Measurements from ENCODE around the gene PAMR1. TPM values are rescaled to one million over a fixed set of nuclear protein-coding genes. Genes with fewer than 3 reads are reported as not detected.
"Not testable (repeated sequence)": the region's sequence is repeated elsewhere in the genome, so short reads cannot be mapped to it uniquely, and the experiment has no call there.

PAMR1 gene
- total and polyA plus RNA-seq, 2 donors = 1.9 to 5.6 TPM

- Histone ChIP-seq H3K9me3 (ENCODE audit: control insufficient read depth in 2 of 2, insufficient read depth in 1 of 2, low read length in 1 of 2) (no peaks in the 10 kb centered on the region), H3K36me3 (ENCODE audit: control insufficient read depth in 2 of 2, insufficient read depth in 2 of 2, low read length in 1 of 2) (no peaks in the 10 kb centered on the region), H3K4me1 (ENCODE audit: control insufficient read depth in 2 of 2, insufficient read depth in 2 of 2, low read length in 2 of 2) (no peaks in the 10 kb centered on the region), H3K27ac (ENCODE audit: low read depth in 1 of 2, low read length in 1 of 2) (no peak overlapping the region), H3K4me3 (ENCODE audit: low read length in 2 of 2) (no peak overlapping the region), H3K27me3 (ENCODE audit: control insufficient read depth in 2 of 2, insufficient read depth in 1 of 2, low read length in 1 of 2) (no peaks in the 10 kb centered on the region)
- no peak for DNase-seq (ENCODE audit: low read depth in 6 of 9, low spot score in 9 of 9)
- WGBS = 60% methylated on average over 4 of the region's 4 CpGs
These were observed 23.6 kb upstream of the PAMR1 start for GRCh38 chr11:35548925-35549561.

DNA sequence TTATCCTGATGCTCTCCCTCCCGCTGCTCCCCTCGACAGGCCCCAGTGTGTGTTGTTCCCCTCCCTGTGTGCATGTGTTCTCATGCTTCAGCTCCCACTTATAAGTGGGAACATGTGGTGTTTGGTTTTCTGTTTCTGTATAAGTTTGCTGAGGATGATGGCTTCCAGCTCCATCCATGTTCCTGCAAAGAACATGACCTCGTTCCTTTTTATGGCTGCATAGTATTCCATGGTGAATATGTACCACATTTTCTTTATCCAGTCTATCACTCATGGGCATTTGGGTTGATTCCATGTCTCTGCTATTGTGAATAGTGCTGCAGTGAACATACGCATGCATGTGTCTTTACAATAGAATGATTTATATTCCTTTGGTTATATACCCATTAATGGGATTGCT is 22.6 kb upstream of the PAMR1 start:
- not testable (repeated sequence) for H3K36me3 ChIP-seq (ENCODE audit: control insufficient read depth in 2 of 2, insufficient read depth in 2 of 2, low read length in 1 of 2); H3K4me1 ChIP-seq (ENCODE audit: control insufficient read depth in 2 of 2, insufficient read depth in 2 of 2, low read length in 2 of 2); H3K4me3 ChIP-seq (ENCODE audit: low read length in 2 of 2); H3K27me3 ChIP-seq (ENCODE audit: control insufficient read depth in 2 of 2, insufficient read depth in 1 of 2, low read length in 1 of 2); DNase-seq (ENCODE audit: low read depth in 6 of 9, low spot score in 9 of 9); H3K9me3 ChIP-seq (ENCODE audit: control insufficient read depth in 2 of 2, insufficient read depth in 1 of 2, low read length in 1 of 2); H3K27ac ChIP-seq (ENCODE audit: low read depth in 1 of 2, low read length in 1 of 2)
- 93% methylated on average over 4 of the region's 4 CpGs for WGBS

GRCh38 chr11:35546317-35546716 is 20.9 kb upstream of the PAMR1 start:
- no peak for DNase-seq (ENCODE audit: low read depth in 6 of 9, low spot score in 9 of 9)
- no peaks in the 10 kb centered on the region for H3K4me1 ChIP-seq (ENCODE audit: control insufficient read depth in 2 of 2, insufficient read depth in 2 of 2, low read length in 2 of 2)
- no peak overlapping the region for H3K4me3 ChIP-seq (ENCODE audit: low read length in 2 of 2)
- H3K27me3 ChIP-seq (ENCODE audit: control insufficient read depth in 2 of 2, insufficient read depth in 1 of 2, low read length in 1 of 2) = no peaks in the 10 kb centered on the region
- WGBS = 79% methylated on average over 3 of the region's 3 CpGs
- no peaks in the 10 kb centered on the region for H3K9me3 ChIP-seq (ENCODE audit: control insufficient read depth in 2 of 2, insufficient read depth in 1 of 2, low read length in 1 of 2)
- H3K27ac ChIP-seq (ENCODE audit: low read depth in 1 of 2, low read length in 1 of 2) = no peak overlapping the region
- no peaks in the 10 kb centered on the region for H3K36me3 ChIP-seq (ENCODE audit: control insufficient read depth in 2 of 2, insufficient read depth in 2 of 2, low read length in 1 of 2)

DNA sequence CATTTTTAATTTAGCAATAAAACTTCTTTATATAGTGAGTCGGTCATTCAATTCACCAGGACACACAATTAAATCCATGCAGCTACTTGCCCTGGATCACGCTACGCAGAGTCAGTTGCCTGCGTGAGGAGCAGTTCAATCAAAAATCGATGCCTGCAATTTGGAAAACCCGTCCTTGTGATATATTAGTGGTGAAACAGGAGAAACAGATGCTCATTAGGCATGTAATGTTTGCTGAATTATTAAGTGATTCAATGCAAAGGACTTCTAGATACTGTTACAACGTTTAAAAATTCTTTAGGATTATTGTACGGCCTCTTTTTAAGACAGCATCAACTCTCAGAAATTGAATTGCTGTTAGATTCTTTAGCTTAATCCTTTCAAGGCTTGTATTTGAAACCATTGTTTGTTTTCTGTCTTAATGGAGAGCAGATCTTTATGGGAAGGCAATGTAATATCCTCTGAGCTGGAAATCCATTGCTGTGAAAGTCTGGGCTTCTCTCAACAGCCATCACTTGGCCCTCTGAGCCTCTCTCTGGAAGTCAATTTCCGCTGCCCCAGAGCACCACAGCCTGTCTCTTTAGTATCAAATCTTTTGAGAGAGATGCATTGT is 20.1 kb upstream of the PAMR1 start:
- 95% methylated on average over 9 of the region's 9 CpGs for WGBS
- H3K27me3 ChIP-seq (ENCODE audit: control insufficient read depth in 2 of 2, insufficient read depth in 1 of 2, low read length in 1 of 2) = no peaks in the 10 kb centered on the region
- H3K4me1 ChIP-seq (ENCODE audit: control insufficient read depth in 2 of 2, insufficient read depth in 2 of 2, low read length in 2 of 2) = no peaks in the 10 kb centered on the region
- DNase-seq (ENCODE audit: low read depth in 6 of 9, low spot score in 9 of 9) = no peak
- no peak overlapping the region for H3K4me3 ChIP-seq (ENCODE audit: low read length in 2 of 2)
- H3K36me3 ChIP-seq (ENCODE audit: control insufficient read depth in 2 of 2, insufficient read depth in 2 of 2, low read length in 1 of 2) = no peaks in the 10 kb centered on the region
- no peaks in the 10 kb centered on the region for H3K9me3 ChIP-seq (ENCODE audit: control insufficient read depth in 2 of 2, insufficient read depth in 1 of 2, low read length in 1 of 2)
- no peak overlapping the region for H3K27ac ChIP-seq (ENCODE audit: low read depth in 1 of 2, low read length in 1 of 2)

DNA sequence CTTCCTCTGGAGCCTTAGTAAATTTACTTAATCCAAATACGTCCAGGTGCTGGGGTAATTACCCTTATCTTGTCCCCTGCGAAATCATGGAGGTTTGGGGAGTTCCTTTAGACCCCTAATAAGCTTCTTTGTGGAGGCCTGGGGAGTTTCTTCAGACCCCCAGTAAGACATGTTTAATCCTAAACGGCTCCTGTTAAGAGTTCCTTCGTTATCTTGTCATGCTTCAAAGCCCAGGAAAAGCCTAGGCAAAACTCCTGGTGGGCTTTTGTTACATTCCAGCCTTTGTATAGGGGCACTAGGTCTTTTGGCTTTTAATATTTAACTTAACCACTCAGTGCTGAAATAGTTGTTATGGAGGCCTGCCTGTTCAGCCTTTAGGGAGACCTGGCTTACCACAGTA is 18.1 kb upstream of the PAMR1 start:
- 87% methylated on average over 4 of the region's 4 CpGs for WGBS
- no peak for DNase-seq (ENCODE audit: low read depth in 6 of 9, low spot score in 9 of 9)
- H3K4me3 ChIP-seq (ENCODE audit: low read length in 2 of 2) = no peak overlapping the region
- no peak overlapping the region for H3K27ac ChIP-seq (ENCODE audit: low read depth in 1 of 2, low read length in 1 of 2)
- no peaks in the 10 kb centered on the region for H3K9me3 ChIP-seq (ENCODE audit: control insufficient read depth in 2 of 2, insufficient read depth in 1 of 2, low read length in 1 of 2)
- no peaks in the 10 kb centered on the region for H3K36me3 ChIP-seq (ENCODE audit: control insufficient read depth in 2 of 2, insufficient read depth in 2 of 2, low read length in 1 of 2)
- peaks cover 0 to 2% of the 10 kb centered on the region in 2 donors for H3K27me3 ChIP-seq (ENCODE audit: control insufficient read depth in 2 of 2, insufficient read depth in 1 of 2, low read length in 1 of 2)
- no peaks in the 10 kb centered on the region for H3K4me1 ChIP-seq (ENCODE audit: control insufficient read depth in 2 of 2, insufficient read depth in 2 of 2, low read length in 2 of 2)

DNA sequence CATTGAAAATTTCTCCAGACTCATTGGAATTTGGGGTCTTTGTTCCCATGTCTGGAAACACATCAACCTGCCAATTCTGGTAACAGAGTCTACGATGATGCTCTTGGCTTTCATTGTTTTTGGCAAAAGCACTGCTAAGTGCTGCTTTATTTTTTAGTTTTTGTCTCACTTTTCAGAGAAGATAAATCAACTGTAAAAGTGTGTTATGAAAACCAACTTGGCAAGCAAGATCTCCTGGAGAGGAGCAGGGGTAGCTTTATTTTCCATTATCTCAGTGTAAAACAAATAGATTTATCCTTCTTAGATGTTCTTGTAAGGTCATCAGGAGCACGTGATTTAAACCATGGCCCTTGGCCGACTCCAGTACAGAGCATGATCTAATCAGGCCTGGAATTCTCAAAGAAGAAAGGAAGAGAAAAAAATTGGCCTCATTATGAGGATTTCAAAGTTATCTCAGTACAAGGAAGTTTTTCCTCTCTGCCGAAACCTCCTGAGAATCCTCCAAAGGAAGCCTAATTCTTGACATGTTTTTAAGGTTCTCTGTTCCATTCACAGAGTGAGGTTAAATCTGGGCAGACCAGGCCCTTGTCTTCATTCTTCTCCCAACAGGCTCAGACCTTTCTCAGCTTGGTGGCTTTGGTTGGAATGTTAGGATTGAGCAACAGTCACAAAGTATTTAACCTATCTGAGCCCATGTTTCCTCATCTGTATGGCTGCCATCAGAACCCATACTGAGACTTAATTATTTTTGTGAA is 16.4 kb upstream of the PAMR1 start:
- Histone ChIP-seq H3K4me1 (ENCODE audit: control insufficient read depth in 2 of 2, insufficient read depth in 2 of 2, low read length in 2 of 2) (no peaks in the 10 kb centered on the region), H3K27ac (ENCODE audit: low read depth in 1 of 2, low read length in 1 of 2) (peak overlapping the region in 1 of 2 donors; percentile 30), H3K36me3 (ENCODE audit: control insufficient read depth in 2 of 2, insufficient read depth in 2 of 2, low read length in 1 of 2) (no peaks in the 10 kb centered on the region), H3K27me3 (ENCODE audit: control insufficient read depth in 2 of 2, insufficient read depth in 1 of 2, low read length in 1 of 2) (peaks cover 0 to 5% of the 10 kb centered on the region in 2 donors), H3K9me3 (ENCODE audit: control insufficient read depth in 2 of 2, insufficient read depth in 1 of 2, low read length in 1 of 2) (no peaks in the 10 kb centered on the region), H3K4me3 (ENCODE audit: low read length in 2 of 2) (no peak overlapping the region)
- DNase-seq (ENCODE audit: low read depth in 6 of 9, low spot score in 9 of 9) = peak in 1 of 9 donors; percentile 4
- WGBS = 88% methylated on average over 4 of the region's 4 CpGs

- 92% methylated on average over 3 of the region's 3 CpGs for WGBS
- Histone ChIP-seq H3K27me3 (ENCODE audit: control insufficient read depth in 2 of 2, insufficient read depth in 1 of 2, low read length in 1 of 2) (peaks cover 0 to 5% of the 10 kb centered on the region in 2 donors), H3K36me3 (ENCODE audit: control insufficient read depth in 2 of 2, insufficient read depth in 2 of 2, low read length in 1 of 2) (no peaks in the 10 kb centered on the region), H3K27ac (ENCODE audit: low read depth in 1 of 2, low read length in 1 of 2) (no peak overlapping the region), H3K9me3 (ENCODE audit: control insufficient read depth in 2 of 2, insufficient read depth in 1 of 2, low read length in 1 of 2) (no peaks in the 10 kb centered on the region), H3K4me3 (ENCODE audit: low read length in 2 of 2) (no peak overlapping the region), H3K4me1 (ENCODE audit: control insufficient read depth in 2 of 2, insufficient read depth in 2 of 2, low read length in 2 of 2) (no peaks in the 10 kb centered on the region)
- DNase-seq (ENCODE audit: low read depth in 6 of 9, low spot score in 9 of 9) = no peak
These were observed 15.1 kb upstream of the PAMR1 start for GRCh38 chr11:35540526-35540925.

GRCh38 chr11:35539781-35540281 is 14.4 kb upstream of the PAMR1 start:
- Histone ChIP-seq H3K27me3 (ENCODE audit: control insufficient read depth in 2 of 2, insufficient read depth in 1 of 2, low read length in 1 of 2) (peaks cover 0 to 5% of the 10 kb centered on the region in 2 donors), H3K36me3 (ENCODE audit: control insufficient read depth in 2 of 2, insufficient read depth in 2 of 2, low read length in 1 of 2) (no peaks in the 10 kb centered on the region), H3K27ac (ENCODE audit: low read depth in 1 of 2, low read length in 1 of 2) (no peak overlapping the region), H3K4me1 (ENCODE audit: control insufficient read depth in 2 of 2, insufficient read depth in 2 of 2, low read length in 2 of 2) (no peaks in the 10 kb centered on the region), H3K4me3 (ENCODE audit: low read length in 2 of 2) (no peak overlapping the region), H3K9me3 (ENCODE audit: control insufficient read depth in 2 of 2, insufficient read depth in 1 of 2, low read length in 1 of 2) (no peaks in the 10 kb centered on the region)
- WGBS = 84% methylated on average over 7 of the region's 7 CpGs
- DNase-seq (ENCODE audit: low read depth in 6 of 9, low spot score in 9 of 9) = no peak

- peaks cover 0 to 5% of the 10 kb centered on the region in 2 donors for H3K27me3 ChIP-seq (ENCODE audit: control insufficient read depth in 2 of 2, insufficient read depth in 1 of 2, low read length in 1 of 2)
- WGBS = 66% methylated on average over 3 of the region's 3 CpGs
- no peaks in the 10 kb centered on the region for H3K36me3 ChIP-seq (ENCODE audit: control insufficient read depth in 2 of 2, insufficient read depth in 2 of 2, low read length in 1 of 2)
- DNase-seq (ENCODE audit: low read depth in 6 of 9, low spot score in 9 of 9) = no peak
- H3K4me1 ChIP-seq (ENCODE audit: control insufficient read depth in 2 of 2, insufficient read depth in 2 of 2, low read length in 2 of 2) = no peaks in the 10 kb centered on the region
- H3K9me3 ChIP-seq (ENCODE audit: control insufficient read depth in 2 of 2, insufficient read depth in 1 of 2, low read length in 1 of 2) = no peaks in the 10 kb centered on the region
- H3K27ac ChIP-seq (ENCODE audit: low read depth in 1 of 2, low read length in 1 of 2) = no peak overlapping the region
- no peak overlapping the region for H3K4me3 ChIP-seq (ENCODE audit: low read length in 2 of 2)
These were observed 13.8 kb upstream of the PAMR1 start for GRCh38 chr11:35539256-35539655.

Data from thymus (tissue), 11 donors.